ENCODE data around the gene LSM5. TPM values are rescaled to one million over a fixed set of nuclear protein-coding genes. Genes with fewer than 3 reads are reported as not detected.
"Not testable (repeated sequence)": the region's sequence is repeated elsewhere in the genome, so short reads cannot be mapped to it uniquely, and the experiment has no call there.

LSM5 gene
- total RNA-seq, 1 experiment from 2014 or later, result 108 TPM

DNA sequence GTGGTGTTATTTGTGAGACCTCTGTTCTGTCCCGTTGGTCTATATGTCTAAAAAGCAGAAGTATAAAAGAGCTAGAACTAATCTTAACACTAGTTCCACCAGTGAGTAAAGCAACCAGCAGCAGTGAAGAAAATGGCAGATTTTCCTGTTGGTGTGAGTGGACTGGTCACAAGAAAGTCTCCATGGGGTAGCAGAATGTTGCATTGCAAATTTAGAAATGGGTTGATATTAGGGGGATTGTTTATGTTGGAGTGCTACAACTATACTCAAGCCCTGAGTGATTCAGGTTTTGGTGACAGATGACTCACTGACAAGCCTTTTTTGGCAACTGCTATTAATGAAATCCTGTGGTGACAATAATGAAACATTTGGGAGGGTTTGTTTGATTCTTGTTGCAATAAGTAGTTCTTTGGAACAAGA is 10.8 kb upstream of the LSM5 start:
- H3T11ph ChIP-seq (ENCODE audit: low read length), result no peak overlapping the region
- H3K4me1 Mint-ChIP-seq, result peaks cover 24 to 34% of the 10 kb centered on the region in 2 experiments
- no peak overlapping the region for H2BK5ac ChIP-seq (ENCODE audit: insufficient read length, low read length)
- H2BK15ac ChIP-seq (ENCODE audit: low read depth, low read length), result no peak overlapping the region
- no peak overlapping the region for H3K9ac ChIP-seq (ENCODE audit: extremely low read depth, insufficient read length, low read length)
- H4K20me1 ChIP-seq (ENCODE audit: control insufficient read depth, insufficient read depth, insufficient read length), result no peaks in the 10 kb centered on the region
- no peaks in the 10 kb centered on the region for H3K79me1 ChIP-seq (ENCODE audit: insufficient read depth, low read depth, low read length, poor library complexity, severe bottlenecking)
- H3K27ac ChIP-seq (ENCODE audit: insufficient read length, low read depth, low read length), result no peak overlapping the region
- no peak overlapping the region for H2BK12ac ChIP-seq (ENCODE audit: insufficient read length, low read depth, low read length)
- H3K9me3 Mint-ChIP-seq, result peaks cover 6 to 8% of the 10 kb centered on the region in 2 experiments; a peak in 3 of 5 replicates
- H3K14ac ChIP-seq (ENCODE audit: insufficient read depth, low read length), result no peak overlapping the region
- no peak overlapping the region for H4K8ac ChIP-seq (replicated peaks; ENCODE audit: insufficient read length, low read depth, low read length)
- no peak overlapping the region for H3K4ac ChIP-seq (ENCODE audit: low read depth, low read length)
- no peak overlapping the region for H4K5ac ChIP-seq (ENCODE audit: insufficient read length, low read depth, low read length)
- H3K56ac ChIP-seq (ENCODE audit: insufficient read length, low read depth, low read length), result no peak overlapping the region
- TF ChIP-seq, protein P1, sequence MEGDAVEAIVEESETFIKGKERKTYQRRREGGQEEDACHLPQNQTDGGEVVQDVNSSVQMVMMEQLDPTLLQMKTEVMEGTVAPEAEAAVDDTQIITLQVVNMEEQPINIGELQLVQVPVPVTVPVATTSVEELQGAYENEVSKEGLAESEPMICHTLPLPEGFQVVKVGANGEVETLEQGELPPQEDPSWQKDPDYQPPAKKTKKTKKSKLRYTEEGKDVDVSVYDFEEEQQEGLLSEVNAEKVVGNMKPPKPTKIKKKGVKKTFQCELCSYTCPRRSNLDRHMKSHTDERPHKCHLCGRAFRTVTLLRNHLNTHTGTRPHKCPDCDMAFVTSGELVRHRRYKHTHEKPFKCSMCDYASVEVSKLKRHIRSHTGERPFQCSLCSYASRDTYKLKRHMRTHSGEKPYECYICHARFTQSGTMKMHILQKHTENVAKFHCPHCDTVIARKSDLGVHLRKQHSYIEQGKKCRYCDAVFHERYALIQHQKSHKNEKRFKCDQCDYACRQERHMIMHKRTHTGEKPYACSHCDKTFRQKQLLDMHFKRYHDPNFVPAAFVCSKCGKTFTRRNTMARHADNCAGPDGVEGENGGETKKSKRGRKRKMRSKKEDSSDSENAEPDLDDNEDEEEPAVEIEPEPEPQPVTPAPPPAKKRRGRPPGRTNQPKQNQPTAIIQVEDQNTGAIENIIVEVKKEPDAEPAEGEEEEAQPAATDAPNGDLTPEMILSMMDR (conservative IDR thresholded peaks at IDR 0.05), result no peak
- no peak overlapping the region for H3K4me3 Mint-ChIP-seq
- H2BK120ac ChIP-seq (ENCODE audit: low read depth, low read length, poor library complexity, severe bottlenecking), result no peak overlapping the region
- no CpG with 5 or more reads among the region's 1 CpG for WGBS (ENCODE audit: extremely low coverage, insufficient read length, low lambda C conversion rate)
- H2AK5ac ChIP-seq (ENCODE audit: insufficient read length, low read length), result no peak overlapping the region
- H3K4me2 ChIP-seq (ENCODE audit: insufficient read depth, insufficient read length, low read length), result no peak overlapping the region
- peaks cover 3% of the 10 kb centered on the region for H3K23me2 ChIP-seq (ENCODE audit: insufficient read length, low read depth, low read length, poor library complexity, severe bottlenecking)
- H3K9me3 ChIP-seq (ENCODE audit: control insufficient read depth, low read depth, low read length), result no peaks in the 10 kb centered on the region
- no peak for DNase-seq
- H3K4me1 ChIP-seq (ENCODE audit: insufficient read depth, low read length), result peaks cover 2% of the 10 kb centered on the region; the same call in 1 of the 2 replicates
- no peak overlapping the region for H4K91ac ChIP-seq (ENCODE audit: insufficient read length, low read depth, low read length)
- H3K27ac Mint-ChIP-seq, result peak overlapping the region in 2 of 3 experiments; percentile 34 to 38; a peak in 2 of 7 replicates
- H3K18ac ChIP-seq (ENCODE audit: insufficient read length, low read depth, low read length), result no peak overlapping the region
- H3K27me3 ChIP-seq (ENCODE audit: insufficient read depth, low read length), result no peaks in the 10 kb centered on the region
- no peak overlapping the region for H3K23ac ChIP-seq (ENCODE audit: insufficient read length, low read depth, low read length)
- peaks cover 18 to 30% (median 24%) of the 10 kb centered on the region in 3 experiments for H3K36me3 Mint-ChIP-seq (ENCODE audit: insufficient read depth in 1 of 3, low read depth in 3 of 3)
- H2AFZ ChIP-seq (ENCODE audit: low read length), result no peak overlapping the region
- peaks cover 30% of the 10 kb centered on the region; the same call in 1 of the 2 replicates for H3K79me2 ChIP-seq (ENCODE audit: insufficient read depth, low read length)
- H2BK20ac ChIP-seq (ENCODE audit: low read depth, low read length, poor library complexity, severe bottlenecking), result no peak overlapping the region
- H3K27me3 Mint-ChIP-seq (ENCODE audit: low read depth), result no peaks in the 10 kb centered on the region

DNA sequence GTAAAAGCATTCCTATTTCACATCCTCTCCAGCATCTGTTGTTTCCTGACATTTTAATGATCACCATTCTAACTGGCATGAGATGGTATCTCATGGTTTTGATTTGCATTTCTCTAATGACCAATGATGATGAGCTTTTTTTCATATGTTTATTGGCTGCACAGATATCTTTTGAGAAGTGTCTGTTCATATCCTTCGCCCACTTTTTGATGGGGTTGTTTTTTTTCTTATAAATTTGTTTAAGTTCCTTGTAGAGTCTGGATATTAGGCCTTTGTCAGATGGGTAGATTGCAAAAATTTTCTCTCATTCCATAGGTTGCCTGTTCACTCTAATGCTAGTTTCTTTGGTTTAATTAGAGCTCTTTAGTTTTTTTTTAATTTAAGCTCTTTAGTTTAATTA is 10.0 kb upstream of the LSM5 start:
- not testable (repeated sequence) for H2BK15ac ChIP-seq (ENCODE audit: low read depth, low read length); H2BK5ac ChIP-seq (ENCODE audit: insufficient read length, low read length); H3K14ac ChIP-seq (ENCODE audit: insufficient read depth, low read length); H3K79me1 ChIP-seq (ENCODE audit: insufficient read depth, low read depth, low read length, poor library complexity, severe bottlenecking); H2AK5ac ChIP-seq (ENCODE audit: insufficient read length, low read length); H3K27ac ChIP-seq (ENCODE audit: insufficient read length, low read depth, low read length); H3K4me3 Mint-ChIP-seq; H3K27me3 Mint-ChIP-seq (ENCODE audit: low read depth); H4K20me1 ChIP-seq (ENCODE audit: control insufficient read depth, insufficient read depth, insufficient read length); H4K8ac ChIP-seq (replicated peaks; ENCODE audit: insufficient read length, low read depth, low read length); H3K9me3 Mint-ChIP-seq; H3K4me1 ChIP-seq (ENCODE audit: insufficient read depth, low read length); H3K9me3 ChIP-seq (ENCODE audit: control insufficient read depth, low read depth, low read length); H3K4me2 ChIP-seq (ENCODE audit: insufficient read depth, insufficient read length, low read length); DNase-seq; H4K91ac ChIP-seq (ENCODE audit: insufficient read length, low read depth, low read length); H3K23ac ChIP-seq (ENCODE audit: insufficient read length, low read depth, low read length); H3T11ph ChIP-seq (ENCODE audit: low read length); H2BK20ac ChIP-seq (ENCODE audit: low read depth, low read length, poor library complexity, severe bottlenecking); H2BK12ac ChIP-seq (ENCODE audit: insufficient read length, low read depth, low read length); H4K5ac ChIP-seq (ENCODE audit: insufficient read length, low read depth, low read length); H3K9ac ChIP-seq (ENCODE audit: extremely low read depth, insufficient read length, low read length); H2BK120ac ChIP-seq (ENCODE audit: low read depth, low read length, poor library complexity, severe bottlenecking); H3K4ac ChIP-seq (ENCODE audit: low read depth, low read length); H3K27ac Mint-ChIP-seq; H3K18ac ChIP-seq (ENCODE audit: insufficient read length, low read depth, low read length); H3K27me3 ChIP-seq (ENCODE audit: insufficient read depth, low read length); H2AFZ ChIP-seq (ENCODE audit: low read length); H3K56ac ChIP-seq (ENCODE audit: insufficient read length, low read depth, low read length); H3K23me2 ChIP-seq (ENCODE audit: insufficient read length, low read depth, low read length, poor library complexity, severe bottlenecking)
- H3K36me3 Mint-ChIP-seq (ENCODE audit: insufficient read depth in 1 of 3, low read depth in 3 of 3), result peaks cover 18 to 30% (median 24%) of the 10 kb centered on the region in 3 experiments
- WGBS (ENCODE audit: extremely low coverage, insufficient read length, low lambda C conversion rate), result no CpG with 5 or more reads among the region's 1 CpG
- H3K4me1 Mint-ChIP-seq, result peaks cover 24 to 34% of the 10 kb centered on the region in 2 experiments
- H3K79me2 ChIP-seq (ENCODE audit: insufficient read depth, low read length), result peaks cover 30% of the 10 kb centered on the region; the same call in 1 of the 2 replicates

Measured in H9 (cell line).